ENCODE results near the gene SREBF1. TPM values are rescaled to one million over a fixed set of nuclear protein-coding genes. Genes with fewer than 3 reads are reported as not detected.

SREBF1 gene
- total RNA-seq, 1 experiment from 2014 or later, result 360 TPM

- Histone ChIP-seq H2AFZ (no peak overlapping the region), H3K4me1 (replicated peaks; ENCODE audit: insufficient read depth) (peaks cover 61% of the 10 kb centered on the region), H4K20me1 (ENCODE audit: insufficient read depth) (peaks cover 49% of the 10 kb centered on the region), H3K79me2 (ENCODE audit: low read depth) (peaks cover 73% of the 10 kb centered on the region), H3K9me2 (ENCODE audit: insufficient read depth) (no peaks in the 10 kb centered on the region), H3F3A (ENCODE audit: insufficient read depth, low read depth) (peaks cover 54% of the 10 kb centered on the region), H3K36me3 (ENCODE audit: low read depth) (peaks cover 30% of the 10 kb centered on the region), H3K27ac (peak overlapping the region; percentile 99), H3K27me3 (ENCODE audit: insufficient read depth, low read depth) (no peaks in the 10 kb centered on the region), H3K4me3 (peak overlapping the region; percentile 61), H3K9me3 (ENCODE audit: insufficient read depth, low read depth) (no peaks in the 10 kb centered on the region), H3K4me2 (peak overlapping the region; percentile 94)
- BruUV-seq (replicated peaks), result no TSS peak
- TF ChIP-seq CTCF (conservative IDR thresholded peaks at IDR 0.05) (no peak), EZH2 (IDR thresholded peaks at IDR 0.05; ENCODE audit: low read depth) (no peak)
- DNase-seq, result no peak
- POLR2A ChIA-PET (ENCODE audit: unreplicated experiment), result interaction anchor here (0.6 to 1.7 kb wide), 13 partner anchors 8 to 816 kb away, joined by 3 to 37 read pairs (median 4); no protein-coding TSS in a partner anchor
- intact Hi-C loops (cut with micrococcal nuclease; ENCODE audit: unreplicated experiment), result no loop called here
- CTCF ChIA-PET, result interaction anchor here (0.6 kb wide), 1 partner anchor 324 kb away, joined by 9 read pairs; no protein-coding TSS in a partner anchor
Observed at GRCh38 chr17:17835415-17836249, 1.2 kb downstream of the SREBF1 start.

- intact Hi-C loops (cut with micrococcal nuclease; ENCODE audit: unreplicated experiment), result no loop called here
- TF ChIP-seq CTCF (conservative IDR thresholded peaks at IDR 0.05), result no peak
- TF ChIP-seq EZH2 (IDR thresholded peaks at IDR 0.05; ENCODE audit: low read depth), result no peak
- CTCF ChIA-PET, result no interaction called here
Observed at GRCh38 chr17:17834974-17835373, 1.8 kb downstream of the SREBF1 start.

GRCh38 chr17:17833658-17834357, 3.0 kb downstream of the SREBF1 start:
- intact Hi-C loops (cut with micrococcal nuclease; ENCODE audit: unreplicated experiment), result no loop called here
- TF ChIP-seq CTCF (conservative IDR thresholded peaks at IDR 0.05), result no peak
- no peak for TF ChIP-seq EZH2 (IDR thresholded peaks at IDR 0.05; ENCODE audit: low read depth)
- H3K4me1 ChIP-seq (replicated peaks; ENCODE audit: insufficient read depth), result peaks cover 65% of the 10 kb centered on the region
- no TSS peak for BruUV-seq (replicated peaks)
- H3K4me3 ChIP-seq, result peak overlapping the region; percentile 61; the same call in 1 of the 2 replicates
- H3K36me3 ChIP-seq (ENCODE audit: low read depth), result peaks cover 35% of the 10 kb centered on the region
- no peaks in the 10 kb centered on the region for H3K27me3 ChIP-seq (ENCODE audit: insufficient read depth, low read depth)
- CTCF ChIA-PET, result interaction anchor here (0.5 kb wide), 1 partner anchor 250 kb away, joined by 3 read pairs; no protein-coding TSS in a partner anchor
- H4K20me1 ChIP-seq (ENCODE audit: insufficient read depth), result peaks cover 65% of the 10 kb centered on the region
- H3F3A ChIP-seq (ENCODE audit: insufficient read depth, low read depth), result peaks cover 58% of the 10 kb centered on the region
- no peaks in the 10 kb centered on the region for H3K9me2 ChIP-seq (ENCODE audit: insufficient read depth)
- H2AFZ ChIP-seq, result no peak overlapping the region
- no peaks in the 10 kb centered on the region for H3K9me3 ChIP-seq (ENCODE audit: insufficient read depth, low read depth)
- POLR2A ChIA-PET (ENCODE audit: unreplicated experiment), result interaction anchor here (0.5 to 0.7 kb wide), 2 partner anchors 140 to 295 kb away, joined by 3 to 5 read pairs; no protein-coding TSS in a partner anchor
- H3K4me2 ChIP-seq, result peak overlapping the region; percentile 94
- H3K27ac ChIP-seq, result peak overlapping the region; percentile 23; the same call in 1 of the 2 replicates
- H3K79me2 ChIP-seq (ENCODE audit: low read depth), result peaks cover 88% of the 10 kb centered on the region
- no peak for DNase-seq

More at GRCh38 chr17:17834974-17835373, 1.8 kb downstream of the SREBF1 start:
- Histone ChIP-seq H3K4me1 (replicated peaks; ENCODE audit: insufficient read depth) (peaks cover 66% of the 10 kb centered on the region), H2AFZ (no peak overlapping the region), H3K36me3 (ENCODE audit: low read depth) (peaks cover 35% of the 10 kb centered on the region), H3K27ac (0 out of 2 replicates have a peak overlapping the region, but pooled peaks have one; percentile 23), H3K4me2 (peak overlapping the region; percentile 94), H3K79me2 (ENCODE audit: low read depth) (peaks cover 80% of the 10 kb centered on the region), H3K9me2 (ENCODE audit: insufficient read depth) (no peaks in the 10 kb centered on the region), H3K27me3 (ENCODE audit: insufficient read depth, low read depth) (no peaks in the 10 kb centered on the region), H3K9me3 (ENCODE audit: insufficient read depth, low read depth) (no peaks in the 10 kb centered on the region), H3K4me3 (peak overlapping the region; percentile 61; the same call in 1 of the 2 replicates), H4K20me1 (ENCODE audit: insufficient read depth) (peaks cover 56% of the 10 kb centered on the region), H3F3A (ENCODE audit: insufficient read depth, low read depth) (peaks cover 60% of the 10 kb centered on the region)
- no peak for DNase-seq
- BruUV-seq (replicated peaks), result TSS peak; percentile 4
- POLR2A ChIA-PET (ENCODE audit: unreplicated experiment), result interaction anchor here (1.3 kb wide), 1 partner anchor 7 kb away, joined by 9 read pairs; no protein-coding TSS in a partner anchor
